Prostate gland (tissue), 2 donors: Measurements from ENCODE around the gene COL25A1. TPM values are rescaled to one million over a fixed set of nuclear protein-coding genes. Genes with fewer than 3 reads are reported as not detected.
A peak's percentile ranks its signal among the peaks of the same experiment; 100 is the strongest.

Experiments used
- DNase-seq: peaks from one replicate; pipeline ENCODE4 v3.0.0-alpha.2; 2019; ENCODE audit warnings: low spot score
- H3K27ac ChIP-seq, 2 donors: fragments of 200-600 bp; sonication (generic); 2 replicates each; pipeline ENCODE4 v1.5.1; 2017 to 2019
- H3K27me3 ChIP-seq: fragments of 200-600 bp; sonication (generic); replicated peaks from 2 replicates; pipeline ENCODE4 v1.5.1; 2019; ENCODE audit not compliant: insufficient read depth
- H3K36me3 ChIP-seq, 2 donors: fragments of 200-600 bp; sonication (generic); 1 replicate in 1 of 2; 2 replicates in 1 of 2; pipeline versions ENCODE4 v1.5.1 to v1.8.1; 2017 to 2019
- H3K4me1 ChIP-seq: fragments of 200-600 bp; sonication (generic); replicated peaks from 2 replicates; pipeline ENCODE4 v1.5.1; 2019
- H3K4me3 ChIP-seq, 2 donors: fragments of 200-600 bp; sonication (generic); 2 replicates each; pipeline ENCODE4 v1.5.1; 2017 to 2019
- H3K9me3 ChIP-seq: fragments of 200-600 bp; sonication (generic); 2 replicates; pipeline ENCODE4 v1.5.1; 2017
- CTCF ChIP-seq, 4 experiments: fragments of 200-600 bp in 2 of 4; fragments of 450-650 bp in 2 of 4; sonication (generic) in 2 of 4; IDR thresholded peaks; 1 replicate in 3 of 4; 2 replicates in 1 of 4; pipeline ENCODE4 v1.5.1; 2016 to 2019; ENCODE audit warnings: antibody characterized with exemption in 4 of 4, mild to moderate bottlenecking in 2 of 4, moderate library complexity in 2 of 4
- POLR2A ChIP-seq: fragments of 450-650 bp; IDR thresholded peaks from one replicate; pipeline ENCODE4 v1.6.1; 2016; ENCODE audit warnings: antibody characterized with exemption, mild to moderate bottlenecking
- POLR2AphosphoS5 ChIP-seq: sonication (generic); formaldehyde crosslinking; IDR thresholded peaks from one replicate; pipeline ENCODE4 v1.6.1; 2017; ENCODE audit warnings: antibody characterized with exemption
- WGBS: methylation state at CpG from one replicate; pipeline ENCODE4 v1.1.5; 2018; 5-methylcytosine and 5-hydroxymethylcytosine counted together
- intact Hi-C: fragments of 100-400 bp; cut with DNase I; formaldehyde crosslinking; loops from one replicate; pipeline ENCODE4 v1.14.2; 2022
- total RNA-seq, 2 donors: library from RNA; depleted of rRNA; stranded (reverse); fragments of >200 nt; gene quantifications; one replicate each; pipeline ENCODE4 v1.1.0, GENCODE V29; 2016

Gene COL25A1
- total RNA-seq, 2 donors from 2014 or later: 0.73 to 2.8 TPM

- Histone ChIP-seq H3K36me3 (no peaks in the 10 kb centered on the region), H3K27me3 (no peaks in the 10 kb centered on the region), H3K27ac (no peak overlapping the region), H3K4me3 (no peak overlapping the region), H3K9me3 (no peaks in the 10 kb centered on the region), H3K4me1 (no peaks in the 10 kb centered on the region)
- 94% methylated on average over 3 of the region's 3 CpGs for WGBS
- DNase-seq: no peak
- no peak for TF ChIP-seq CTCF (IDR thresholded peaks at IDR 0.05)
- no peak for TF ChIP-seq POLR2AphosphoS5
- TF ChIP-seq POLR2A: no peak
- intact Hi-C loops: no loop called here
Measured at GRCh38 chr4:109011241-109012026, 291.0 kb downstream of the COL25A1 start.

- intact Hi-C loops: no loop called here
- DNase-seq: no peak
- H3K4me1 ChIP-seq: no peaks in the 10 kb centered on the region
- TF ChIP-seq CTCF (IDR thresholded peaks at IDR 0.05) (no peak), POLR2A (no peak), POLR2AphosphoS5 (no peak)
- no peaks in the 10 kb centered on the region for H3K27me3 ChIP-seq
- WGBS: 41% methylated on average over 2 of the region's 2 CpGs
- H3K9me3 ChIP-seq: no peaks in the 10 kb centered on the region
- H3K36me3 ChIP-seq: no peaks in the 10 kb centered on the region
- H3K4me3 ChIP-seq: no peak overlapping the region
- H3K27ac ChIP-seq: no peak overlapping the region
Measured at GRCh38 chr4:109010521-109010920, 291.9 kb downstream of the COL25A1 start.

- TF ChIP-seq CTCF (IDR thresholded peaks at IDR 0.05): no peak
- TF ChIP-seq POLR2AphosphoS5: peak; percentile 29
- WGBS: 7% methylated on average over 1 of the region's 1 CpG
- H3K4me1 ChIP-seq: no peaks in the 10 kb centered on the region
- no peak overlapping the region for H3K4me3 ChIP-seq
- no peaks in the 10 kb centered on the region for H3K9me3 ChIP-seq
- no peaks in the 10 kb centered on the region for H3K36me3 ChIP-seq
- peak; percentile 10 for DNase-seq
- H3K27me3 ChIP-seq: no peaks in the 10 kb centered on the region
- intact Hi-C loops: no loop called here
- H3K27ac ChIP-seq: no peak overlapping the region
Measured at GRCh38 chr4:109009909-109010308, 292.5 kb downstream of the COL25A1 start.

- H3K9me3 ChIP-seq: no peaks in the 10 kb centered on the region
- intact Hi-C loops: no loop called here
- H3K4me3 ChIP-seq: no peak overlapping the region
- DNase-seq: no peak
- whole genome bisulfite sequencing: 86% methylated on average over 2 of the region's 2 CpGs
- no peak overlapping the region for H3K27ac ChIP-seq
- H3K4me1 ChIP-seq: no peaks in the 10 kb centered on the region
- H3K27me3 ChIP-seq: no peaks in the 10 kb centered on the region
- no peaks in the 10 kb centered on the region for H3K36me3 ChIP-seq
- TF ChIP-seq POLR2A (no peak), POLR2AphosphoS5 (no peak), CTCF (IDR thresholded peaks at IDR 0.05) (no peak)
Measured at GRCh38 chr4:109007976-109008375, 294.5 kb downstream of the COL25A1 start.

- Histone ChIP-seq H3K9me3 (no peaks in the 10 kb centered on the region), H3K27ac (no peak overlapping the region), H3K36me3 (no peaks in the 10 kb centered on the region), H3K4me1 (no peaks in the 10 kb centered on the region), H3K27me3 (no peaks in the 10 kb centered on the region), H3K4me3 (no peak overlapping the region)
- DNase-seq: no peak
- 77% methylated on average over 1 of the region's 1 CpG for WGBS
- TF ChIP-seq CTCF (IDR thresholded peaks at IDR 0.05) (no peak), POLR2AphosphoS5 (no peak), POLR2A (no peak)
- intact Hi-C loops: no loop called here
Measured at GRCh38 chr4:109005523-109005922, 296.9 kb downstream of the COL25A1 start.
